Inflammatory macrophage (primary cell): ENCODE data around the gene SLC12A7.
A peak's percentile ranks its signal among the peaks of the same experiment; 100 is the strongest.
"Not testable (repeated sequence)": the region's sequence is repeated elsewhere in the genome, so short reads cannot be mapped to it uniquely, and the experiment has no call there.

Source experiments
- DNase-seq, 2 donors: peaks; one replicate each; pipeline ENCODE4 v3.0.0-alpha.2; 2020 to 2022
- total RNA-seq, 18 experiments: gene quantifications; one replicate each; lab custom pipeline; 2026; ENCODE audit warnings: mixed read lengths in 6 of 18, inconsistent platforms in 2 of 18; lab: John Stamatoyannopoulos, UW

The SLC12A7 gene
- 32.6 to 136 (median 73.1) reads per million in 18 experiments for total RNA-seq

GRCh38 chr5:1111727-1112289 lies at the start of gene SLC12A7:
TSS of gene SLC12A7 (minus strand) at chr5:1112063. CDS start at chr5:1111991, 72 bp downstream.
- peak; percentile 29 to 56 for DNase-seq

GRCh38 chr5:1161108-1161832 lies 49.4 kb upstream of the SLC12A7 start:
- no peak for DNase-seq

GRCh38 chr5:1159774-1160406 lies 48.0 kb upstream of the SLC12A7 start:
- no peak for DNase-seq

GRCh38 chr5:1159341-1159675 lies 47.4 kb upstream of the SLC12A7 start:
- DNase-seq, result no peak

GRCh38 chr5:1158647-1159340 lies 46.9 kb upstream of the SLC12A7 start:
- DNase-seq, result no peak

- not testable (repeated sequence) for DNase-seq
Observed at GRCh38 chr5:1157461-1157986, 45.7 kb upstream of the SLC12A7 start.

GRCh38 chr5:1156754-1157460 lies 45.0 kb upstream of the SLC12A7 start:
- no peak for DNase-seq

GRCh38 chr5:1156033-1156753 lies 44.3 kb upstream of the SLC12A7 start:
- DNase-seq, result no peak

GRCh38 chr5:1155191-1156032 lies 43.5 kb upstream of the SLC12A7 start:
- DNase-seq, result no peak

- DNase-seq, result no peak
Observed at GRCh38 chr5:1153428-1153827, 41.6 kb upstream of the SLC12A7 start.

GRCh38 chr5:1152771-1153282 lies 41.0 kb upstream of the SLC12A7 start:
- no peak for DNase-seq

GRCh38 chr5:1152156-1152555 lies 40.3 kb upstream of the SLC12A7 start:
- no peak for DNase-seq

- DNase-seq, result no peak
Observed at GRCh38 chr5:1151316-1151715, 39.5 kb upstream of the SLC12A7 start.

GRCh38 chr5:1150866-1151265 lies 39.0 kb upstream of the SLC12A7 start:
- DNase-seq, result no peak

- no peak for DNase-seq
Observed at GRCh38 chr5:1144638-1145396, 33.0 kb upstream of the SLC12A7 start.

- DNase-seq, result no peak
Observed at GRCh38 chr5:1144089-1144488, 32.2 kb upstream of the SLC12A7 start.

- DNase-seq, result no peak
Observed at GRCh38 chr5:1143670-1143951, 31.7 kb upstream of the SLC12A7 start.

GRCh38 chr5:1142886-1143669 lies 31.2 kb upstream of the SLC12A7 start:
- DNase-seq, result no peak

- DNase-seq, result no peak
Observed at GRCh38 chr5:1141834-1142233, 30.0 kb upstream of the SLC12A7 start.
